Right lobe of liver (tissue), 4 donors: ENCODE measurements around the gene EXD3.

Source experiments
- POLR2A ChIP-seq: fragments of 450-650 bp; IDR thresholded peaks from one replicate; pipeline ENCODE4 v1.6.1; 2017; ENCODE audit warnings: antibody characterized with exemption, mild to moderate bottlenecking
- TF ChIP-seq, protein P1 (sequence below), 4 donors: fragments of 200-600 bp in 3 of 4; fragments of 450-650 bp in 1 of 4; IDR thresholded peaks; one replicate each; pipeline versions ENCODE4 v1.5.1 to v1.8.0; 2016 to 2022; ENCODE audit warnings: antibody characterized with exemption in 4 of 4, mild to moderate bottlenecking in 2 of 4
- donor health status: DM: no; HTN: no; CAD: no.
- donor health status: DM: no; HTN: no; CAD: no.
- donor health status: DM: no; HTN: yes; CAD: no.

DNA sequence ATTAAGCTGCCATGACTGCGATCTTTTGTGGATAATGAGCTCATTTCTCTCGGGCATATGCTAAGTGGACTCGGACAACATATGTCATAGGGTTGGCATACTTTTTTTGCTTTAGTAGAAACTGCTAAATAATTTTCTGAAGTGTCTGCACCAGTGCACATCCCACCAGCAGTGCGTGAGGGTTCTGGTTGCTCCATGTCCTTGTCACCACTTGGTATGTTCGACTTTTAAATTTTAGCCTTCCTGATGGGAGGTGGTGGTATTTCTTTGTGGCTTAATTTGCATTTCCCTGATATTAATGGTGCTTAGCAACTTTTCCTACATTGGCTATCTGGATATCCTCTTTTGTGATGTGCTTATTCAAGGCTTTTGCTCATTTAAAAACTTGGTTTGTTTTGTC lies 63.1 kb downstream of the EXD3 start:
- TF ChIP-seq, protein P1, sequence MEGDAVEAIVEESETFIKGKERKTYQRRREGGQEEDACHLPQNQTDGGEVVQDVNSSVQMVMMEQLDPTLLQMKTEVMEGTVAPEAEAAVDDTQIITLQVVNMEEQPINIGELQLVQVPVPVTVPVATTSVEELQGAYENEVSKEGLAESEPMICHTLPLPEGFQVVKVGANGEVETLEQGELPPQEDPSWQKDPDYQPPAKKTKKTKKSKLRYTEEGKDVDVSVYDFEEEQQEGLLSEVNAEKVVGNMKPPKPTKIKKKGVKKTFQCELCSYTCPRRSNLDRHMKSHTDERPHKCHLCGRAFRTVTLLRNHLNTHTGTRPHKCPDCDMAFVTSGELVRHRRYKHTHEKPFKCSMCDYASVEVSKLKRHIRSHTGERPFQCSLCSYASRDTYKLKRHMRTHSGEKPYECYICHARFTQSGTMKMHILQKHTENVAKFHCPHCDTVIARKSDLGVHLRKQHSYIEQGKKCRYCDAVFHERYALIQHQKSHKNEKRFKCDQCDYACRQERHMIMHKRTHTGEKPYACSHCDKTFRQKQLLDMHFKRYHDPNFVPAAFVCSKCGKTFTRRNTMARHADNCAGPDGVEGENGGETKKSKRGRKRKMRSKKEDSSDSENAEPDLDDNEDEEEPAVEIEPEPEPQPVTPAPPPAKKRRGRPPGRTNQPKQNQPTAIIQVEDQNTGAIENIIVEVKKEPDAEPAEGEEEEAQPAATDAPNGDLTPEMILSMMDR (IDR thresholded peaks at IDR 0.05) = no peak
- no peak for TF ChIP-seq POLR2A
